Activated CD8-positive, alpha-beta memory T cell treated with anti-CD3 and anti-CD28 coated beads for 4 hours (primary cell): ENCODE measurements around the gene NUDT6.
"Not testable (repeated sequence)": the region's sequence is repeated elsewhere in the genome, so short reads cannot be mapped to it uniquely, and the experiment has no call there.

Experiments used
- DNase-seq, 2 donors: peaks; one replicate each; pipeline ENCODE4 v3.0.0-alpha.2; 2020; ENCODE audit warnings: low read depth in 2 of 2

Gene NUDT6, protein sequence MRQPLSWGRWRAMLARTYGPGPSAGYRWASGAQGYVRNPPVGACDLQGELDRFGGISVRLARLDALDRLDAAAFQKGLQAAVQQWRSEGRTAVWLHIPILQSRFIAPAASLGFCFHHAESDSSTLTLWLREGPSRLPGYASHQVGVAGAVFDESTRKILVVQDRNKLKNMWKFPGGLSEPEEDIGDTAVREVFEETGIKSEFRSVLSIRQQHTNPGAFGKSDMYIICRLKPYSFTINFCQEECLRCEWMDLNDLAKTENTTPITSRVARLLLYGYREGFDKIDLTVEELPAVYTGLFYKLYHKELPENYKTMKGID

DNA sequence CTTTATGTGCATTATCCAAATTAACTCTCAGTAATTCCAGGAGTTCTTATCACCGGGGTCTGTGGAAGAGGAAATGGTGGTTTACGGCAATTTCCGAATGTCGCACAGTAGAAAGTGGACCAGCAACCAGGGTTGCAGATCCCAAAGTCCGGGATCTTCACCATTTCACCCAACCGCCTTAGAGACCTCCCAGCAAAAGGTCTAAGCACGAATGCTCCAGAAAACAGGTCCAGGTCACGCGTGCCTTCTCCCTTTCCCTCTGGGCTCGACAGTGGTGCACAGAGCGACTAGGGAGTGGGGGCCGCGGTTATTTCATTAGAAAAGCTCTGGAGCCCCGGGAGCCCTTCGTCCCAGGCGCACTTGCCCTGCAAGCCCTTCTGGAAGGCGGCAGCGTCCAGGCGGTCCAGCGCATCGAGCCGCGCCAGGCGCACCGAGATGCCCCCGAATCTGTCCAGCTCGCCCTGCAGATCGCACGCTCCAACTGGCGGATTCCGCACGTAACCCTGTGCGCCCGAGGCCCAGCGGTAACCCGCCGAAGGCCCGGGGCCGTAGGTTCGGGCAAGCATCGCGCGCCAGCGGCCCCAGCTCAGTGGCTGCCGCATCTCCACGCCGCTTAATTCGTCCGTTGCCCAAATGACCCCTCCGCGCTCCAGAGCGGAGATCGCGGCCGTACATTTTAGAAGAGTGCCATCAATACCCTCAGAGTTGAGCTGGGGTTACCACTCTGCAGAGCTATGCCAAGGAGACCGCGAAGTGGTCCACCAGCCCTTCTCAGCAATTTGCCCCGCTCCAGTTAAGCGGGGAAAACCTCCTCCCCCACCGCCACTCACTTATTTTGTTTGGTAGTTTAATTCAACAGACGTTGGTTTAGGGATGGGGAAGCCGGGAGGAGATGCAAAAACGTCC lies at the start of gene NUDT6:
Gene NUDT6 (minus strand): TSS at position 627 of the 906 bp plus-strand sequence. CDS start 25 bp downstream, at position 602.
- DNase-seq: peak in 1 of 2 donors; percentile 0

DNA sequence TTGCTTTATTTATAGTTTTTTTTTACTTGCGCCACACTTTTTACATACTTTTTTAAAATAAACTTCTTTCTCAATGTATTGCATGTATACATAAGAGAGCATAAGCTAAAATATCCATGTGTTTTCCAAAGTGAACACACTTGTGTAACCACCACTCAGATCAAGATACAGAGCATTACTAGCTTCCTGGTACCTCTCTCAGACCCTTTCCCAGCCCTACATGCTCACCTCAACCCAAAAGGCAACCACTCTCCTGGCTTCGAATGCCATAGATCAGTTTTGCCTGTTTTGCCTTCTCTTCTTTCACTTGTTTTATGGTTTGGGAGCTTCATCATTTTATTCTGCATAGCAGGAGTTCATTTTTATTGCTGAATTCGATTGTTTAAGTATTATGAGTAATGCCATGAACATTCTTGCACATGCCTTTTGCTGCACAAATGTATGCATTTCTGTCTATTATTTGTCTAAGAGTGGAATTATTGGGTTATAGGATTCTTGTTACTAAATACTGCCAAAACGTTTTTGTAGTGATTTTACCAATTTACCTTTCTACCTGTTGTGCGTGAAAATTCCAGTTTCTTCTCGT lies 45.9 kb upstream of the NUDT6 start:
- DNase-seq: no peak

DNA sequence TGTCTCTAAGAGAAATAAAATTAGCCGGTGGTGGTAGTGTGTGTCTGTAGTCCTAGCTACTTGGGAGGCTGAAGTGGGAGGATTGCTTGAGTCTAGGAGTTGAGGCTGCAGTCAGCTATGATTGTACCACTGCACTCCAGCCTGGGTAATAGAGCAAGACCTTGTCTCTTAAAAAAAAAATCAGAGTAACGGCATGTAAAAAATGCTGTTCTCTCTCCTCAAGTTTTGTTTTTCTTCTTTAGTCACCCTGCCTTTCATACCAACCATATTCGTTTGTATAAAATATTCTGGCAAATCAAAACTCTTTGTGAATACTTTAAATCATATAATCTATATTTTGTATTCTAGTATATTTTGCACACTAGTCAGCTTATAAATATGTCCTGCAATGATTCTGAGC lies 44.8 kb upstream of the NUDT6 start:
- no peak for DNase-seq

DNA sequence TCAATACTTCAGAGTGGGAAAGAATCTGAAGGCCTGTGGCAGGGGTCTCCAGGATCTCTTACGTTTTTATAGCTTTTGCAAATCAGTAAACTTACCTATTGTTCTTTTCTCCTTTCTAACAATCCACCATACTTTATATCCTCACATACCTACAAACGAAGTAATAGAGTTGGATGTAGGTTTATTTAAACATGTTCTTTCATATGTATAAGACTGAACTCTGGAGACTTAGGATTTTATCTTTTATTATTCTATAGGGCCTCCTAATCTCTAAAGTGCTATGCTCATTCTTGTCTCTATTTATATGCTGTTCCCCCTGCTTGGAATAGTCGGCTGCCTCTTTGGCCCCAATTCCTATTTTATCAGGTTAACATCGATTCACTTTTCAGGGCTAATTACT lies 43.8 kb upstream of the NUDT6 start:
- DNase-seq: no peak

DNA sequence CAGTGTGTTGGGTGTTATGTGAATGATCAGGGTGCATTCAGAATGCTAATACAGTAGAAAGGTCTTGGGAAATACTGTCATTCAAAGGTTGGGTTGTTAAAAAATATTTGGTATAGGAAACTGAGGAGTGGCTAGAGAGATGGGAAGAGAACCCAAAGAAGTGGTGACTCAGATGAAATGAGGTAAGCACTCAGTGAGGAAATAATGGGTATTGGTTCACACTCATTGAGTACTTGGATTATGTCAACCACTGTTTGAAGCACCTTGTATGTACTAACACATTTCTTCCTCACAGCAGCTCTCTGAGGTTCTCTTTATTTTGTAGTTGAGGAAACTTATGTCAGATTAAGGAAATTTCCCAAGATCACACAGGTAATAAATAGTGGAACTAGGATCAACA lies 40.8 kb upstream of the NUDT6 start:
- no peak for DNase-seq

DNA sequence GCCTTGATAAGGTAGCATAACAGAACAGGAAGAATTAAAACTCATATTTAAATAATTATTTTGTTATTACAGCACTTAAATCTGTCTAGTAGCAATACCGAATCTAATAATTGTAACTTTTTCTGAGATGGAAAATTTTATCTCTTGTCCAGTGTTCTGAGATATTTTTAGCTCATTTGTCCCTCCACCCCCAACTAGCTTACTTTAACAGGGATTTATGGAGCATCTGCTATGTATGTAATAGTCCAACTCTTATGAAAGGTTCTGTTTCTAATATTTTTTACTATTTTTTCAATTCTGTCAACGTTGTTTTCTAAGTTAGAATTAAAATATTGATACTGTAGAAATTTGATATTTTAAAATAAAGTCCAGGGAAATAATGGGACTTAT lies 38.2 kb upstream of the NUDT6 start:
- no peak for DNase-seq

DNA sequence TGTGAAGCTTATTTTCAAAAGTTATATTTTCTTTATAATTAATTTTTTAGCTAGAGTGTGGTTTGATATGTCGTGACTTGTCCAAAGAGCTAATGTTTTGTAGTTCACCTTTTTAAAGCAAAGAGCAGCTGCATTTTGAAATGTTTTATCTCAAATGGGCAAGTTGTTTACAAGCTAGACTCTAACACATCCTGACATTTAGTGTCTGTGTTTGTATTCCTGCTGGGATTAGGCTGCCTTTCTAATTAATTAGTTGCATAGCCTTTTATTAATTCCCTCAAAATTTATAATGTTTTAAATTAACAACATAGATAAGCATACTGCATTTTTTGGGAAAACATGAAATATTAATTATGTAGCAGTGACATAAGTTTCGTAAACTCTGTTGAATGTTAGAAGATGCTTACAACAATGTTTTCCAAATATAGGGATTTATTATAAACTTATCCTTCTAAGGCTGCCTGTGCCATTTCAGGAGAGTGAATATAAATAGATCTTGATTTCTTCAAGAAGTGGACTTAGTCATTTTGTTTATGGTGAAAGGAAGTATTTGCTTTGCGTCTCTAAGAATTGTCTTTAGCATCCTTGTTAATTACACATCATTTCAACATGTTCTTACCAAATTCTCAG lies 37.7 kb upstream of the NUDT6 start:
- no peak for DNase-seq

DNA sequence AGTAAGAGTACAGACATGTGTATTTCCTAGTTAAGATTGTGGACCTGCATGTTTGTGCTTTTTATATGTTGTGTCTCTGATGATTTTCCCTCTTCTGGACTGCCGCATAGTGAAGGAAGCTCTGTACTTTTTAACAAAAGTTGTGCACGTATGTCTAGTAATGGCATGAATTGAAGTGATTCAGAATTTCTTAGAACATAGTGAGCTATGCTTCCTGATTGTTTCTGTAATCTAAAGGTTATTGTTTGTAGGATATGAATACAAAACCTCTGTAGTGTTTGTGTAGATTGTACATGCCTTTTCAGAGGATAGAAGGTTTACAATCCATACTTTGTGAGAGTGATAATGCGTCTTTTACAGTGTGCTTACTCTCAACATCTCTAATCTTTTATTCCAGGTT lies 37.0 kb upstream of the NUDT6 start:
- no peak for DNase-seq

DNA sequence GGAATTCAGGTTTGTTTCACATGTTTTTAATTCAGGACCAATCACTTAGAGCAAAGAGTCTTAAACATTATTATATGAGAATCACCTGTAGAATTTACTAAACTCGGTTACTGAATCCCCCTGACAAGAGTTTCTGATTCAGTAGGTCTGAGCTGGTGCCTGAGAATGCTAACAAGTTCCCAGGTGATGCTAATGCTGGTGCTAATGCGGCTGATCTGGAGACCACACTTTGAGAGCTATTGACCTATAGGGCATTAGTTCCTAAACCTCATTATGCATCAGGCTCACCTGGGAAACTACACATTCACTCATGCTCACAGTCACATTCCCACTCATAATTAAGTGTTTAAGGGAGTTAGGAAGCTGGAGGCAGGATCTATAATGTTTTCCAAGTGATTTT lies 36.1 kb upstream of the NUDT6 start:
- no peak for DNase-seq

DNA sequence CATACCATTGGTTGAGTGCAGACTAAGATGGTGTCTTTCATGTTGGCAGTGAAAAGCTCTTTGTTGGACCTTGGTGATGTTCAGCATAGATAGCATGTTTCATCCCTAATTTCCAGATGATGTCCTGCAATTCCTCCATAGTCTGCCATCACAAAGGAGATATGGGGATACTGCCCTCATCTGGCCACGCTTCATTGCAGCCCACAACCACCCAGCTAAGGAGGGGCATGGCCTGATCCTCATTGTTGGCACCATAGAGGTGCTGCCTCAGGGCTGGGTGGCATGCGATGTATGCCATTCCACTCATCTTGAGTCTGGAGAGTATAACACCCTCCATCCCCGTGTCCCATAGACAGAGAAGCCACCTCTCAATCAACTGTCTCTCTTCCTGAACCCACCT lies 31.5 kb upstream of the NUDT6 start:
- DNase-seq: no peak

DNA sequence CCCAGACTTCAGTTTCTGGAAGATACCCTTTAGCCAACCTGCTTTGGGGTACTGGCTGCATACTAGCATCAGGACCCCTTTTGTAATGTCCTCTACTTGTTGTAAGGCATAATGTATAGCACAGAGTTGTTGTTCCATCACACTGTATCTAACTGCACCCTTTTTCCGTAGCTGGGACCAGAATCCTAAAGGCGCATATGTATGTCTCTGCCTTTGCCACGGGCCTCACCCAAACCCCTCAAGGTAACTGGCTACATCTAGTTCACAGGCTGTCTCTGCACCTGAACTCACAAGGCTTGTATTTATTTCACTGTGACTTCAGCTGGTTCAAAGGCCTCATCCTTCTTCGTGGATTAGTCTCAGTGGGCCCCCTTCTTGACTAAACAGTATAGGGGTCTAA lies 29.6 kb upstream of the NUDT6 start:
- no peak for DNase-seq

DNA sequence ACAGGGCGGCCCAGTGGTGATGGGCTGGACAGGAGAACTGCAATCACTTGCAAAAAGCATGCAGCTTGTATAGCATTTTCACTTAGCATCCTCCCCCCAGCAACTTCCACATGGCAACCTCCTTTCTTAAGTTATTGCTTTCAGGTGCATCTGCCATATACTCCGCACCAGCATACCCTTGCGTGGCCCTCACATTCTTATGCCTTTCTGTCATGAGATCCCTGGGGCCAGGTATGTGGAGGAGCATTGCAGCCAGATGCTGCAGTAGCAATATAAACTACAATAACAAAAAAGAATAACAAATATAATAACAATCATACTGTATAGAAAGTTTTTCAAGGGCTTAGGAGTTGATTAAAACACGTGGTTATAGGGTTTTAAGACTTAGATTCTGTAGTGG lies 26.3 kb upstream of the NUDT6 start:
- DNase-seq: no peak

DNA sequence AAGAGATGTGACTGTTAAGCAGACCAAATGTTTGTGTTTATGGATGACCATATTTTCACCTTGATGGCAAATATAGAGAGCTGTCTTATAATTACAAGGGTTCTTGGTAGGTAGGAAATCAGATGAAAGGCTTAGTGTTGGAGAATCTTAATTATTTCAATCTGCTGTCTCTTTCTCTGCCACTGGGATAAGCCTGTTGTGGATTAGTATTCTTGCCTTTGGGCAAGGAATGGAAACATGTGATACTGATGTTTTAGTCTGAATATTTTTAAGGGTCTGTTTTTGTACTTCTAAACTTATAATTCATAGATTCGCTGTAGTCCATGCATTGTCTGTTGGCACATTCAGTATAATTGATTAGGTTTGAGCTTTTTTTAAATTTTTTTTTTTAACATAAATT lies 23.7 kb upstream of the NUDT6 start:
- DNase-seq: no peak

DNA sequence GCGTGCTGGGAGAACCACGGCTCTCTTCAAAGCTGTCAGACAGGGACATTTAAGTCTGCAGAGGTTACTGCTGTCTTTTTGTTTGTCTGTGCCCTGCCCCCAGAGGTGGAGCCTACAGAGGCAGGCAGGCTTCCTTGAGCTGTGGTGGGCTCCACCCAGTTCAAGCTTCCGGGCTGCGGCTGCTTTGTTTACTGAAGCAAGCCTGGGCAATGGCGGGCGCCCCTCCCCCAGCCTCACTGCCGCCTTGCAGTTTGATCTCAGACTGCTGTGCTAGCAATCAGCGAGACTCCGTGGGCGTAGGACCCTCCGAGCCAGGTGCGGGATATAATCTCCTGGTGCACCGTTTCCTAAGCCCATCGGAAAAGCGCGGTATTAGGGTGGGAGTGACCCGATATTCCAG lies 22.7 kb upstream of the NUDT6 start:
- not testable (repeated sequence) for DNase-seq

DNA sequence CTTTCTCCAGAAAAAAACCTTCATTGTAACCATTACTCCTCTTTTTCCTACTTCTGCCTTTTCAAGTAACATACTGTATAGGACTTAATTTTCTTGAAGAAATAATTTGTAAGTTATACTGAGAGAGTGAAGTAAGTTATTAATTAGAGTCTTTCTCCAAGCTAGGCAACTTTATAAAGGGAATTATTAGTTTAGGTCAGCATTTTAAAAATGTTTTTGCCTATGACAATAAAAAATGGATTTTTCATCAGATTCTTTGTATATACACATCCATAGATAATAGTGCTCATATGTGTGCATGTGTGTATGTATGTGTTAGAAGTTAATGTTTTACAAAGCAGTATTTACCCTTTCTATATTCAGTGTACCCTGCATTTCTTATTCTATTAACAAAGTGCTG lies 10.4 kb upstream of the NUDT6 start:
- DNase-seq: no peak

DNA sequence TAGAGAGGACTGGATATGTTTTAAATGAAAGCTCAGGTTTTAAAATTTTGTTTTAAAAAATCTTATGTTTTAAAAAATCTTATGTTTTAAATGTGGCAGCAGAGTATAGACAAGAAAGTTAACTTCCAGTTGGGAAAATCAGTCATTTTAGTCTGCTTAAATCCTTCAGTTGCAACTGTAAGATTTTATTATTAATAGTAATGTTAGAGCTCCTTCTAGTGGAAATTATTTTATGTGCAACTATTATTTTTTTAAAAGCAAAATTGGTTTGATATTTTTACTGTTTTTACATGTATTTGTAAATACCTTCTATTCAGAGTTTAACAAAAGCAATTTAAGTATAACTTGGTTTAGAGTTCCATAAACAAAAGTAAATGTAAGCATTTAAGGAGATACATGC lies 8.5 kb upstream of the NUDT6 start:
- DNase-seq: no peak

DNA sequence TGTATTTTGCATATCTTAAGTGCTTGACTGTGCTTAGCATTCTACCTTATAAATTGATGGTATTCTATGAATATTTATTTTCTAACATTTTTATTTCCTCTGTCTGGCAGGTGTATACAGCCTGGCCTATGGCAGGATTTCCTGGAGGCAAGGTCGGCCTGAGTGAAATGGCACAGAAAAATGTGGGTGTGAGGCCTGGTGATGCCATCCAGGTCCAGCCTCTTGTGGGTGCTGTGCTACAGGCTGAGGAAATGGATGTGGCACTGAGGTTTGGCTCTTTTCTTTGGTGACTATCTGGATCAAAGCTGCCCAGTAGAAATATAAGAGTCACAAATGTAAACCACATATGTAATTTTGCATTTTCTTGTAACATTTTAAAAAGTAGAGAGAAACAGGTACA lies 6.5 kb upstream of the NUDT6 start:
- no peak for DNase-seq

DNA sequence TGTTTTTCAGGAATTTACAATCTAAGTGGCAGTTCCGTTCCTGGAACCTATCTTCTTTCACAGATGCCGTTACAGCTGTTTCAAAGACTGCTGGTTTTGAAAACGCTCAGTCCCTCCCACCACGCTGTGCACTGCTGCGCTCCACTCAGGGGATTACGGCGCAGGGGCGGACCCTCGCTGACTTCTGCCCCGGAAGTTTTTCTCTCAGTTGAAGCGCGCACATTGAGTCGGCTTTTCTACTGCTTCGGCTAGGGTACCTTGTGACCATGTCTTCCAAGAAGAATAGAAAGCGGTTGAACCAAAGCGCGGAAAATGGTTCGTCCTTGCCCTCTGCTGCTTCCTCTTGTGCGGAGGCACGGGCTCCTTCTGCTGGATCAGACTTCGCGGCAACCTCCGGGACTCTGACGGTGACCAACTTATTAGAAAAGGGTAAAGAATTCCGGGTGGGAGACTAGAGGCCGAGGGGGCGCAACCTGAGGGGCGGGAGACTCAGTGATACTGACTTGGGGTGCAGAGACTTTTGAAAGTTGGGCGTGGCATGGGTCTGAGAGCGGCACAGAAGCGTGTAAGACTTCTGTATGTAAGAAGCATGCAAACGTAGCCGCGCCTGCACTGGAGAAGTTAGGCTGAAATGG lies 597 bp upstream of the NUDT6 start:
- peak; percentile 61 to 73 for DNase-seq

DNA sequence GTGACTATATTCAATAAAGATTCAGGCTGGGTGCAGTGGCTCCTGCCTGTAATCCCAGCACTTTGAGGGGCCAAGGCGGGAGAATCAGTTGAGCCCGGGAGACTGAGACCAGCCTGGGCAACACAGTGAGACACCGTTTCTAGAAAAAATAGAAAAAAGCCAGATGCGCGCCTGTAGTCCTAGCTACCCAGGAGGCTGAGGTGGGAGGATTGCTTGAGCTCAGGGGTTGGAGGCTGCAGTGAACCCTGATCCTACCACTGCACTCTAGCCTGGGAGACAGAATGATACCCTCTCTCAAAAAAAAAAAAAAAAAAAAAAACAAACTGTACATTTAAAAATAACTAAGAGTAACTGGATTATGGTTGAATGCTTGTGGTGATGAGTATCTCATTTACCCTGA lies 1.1 kb downstream of the NUDT6 start:
- no peak for DNase-seq

DNA sequence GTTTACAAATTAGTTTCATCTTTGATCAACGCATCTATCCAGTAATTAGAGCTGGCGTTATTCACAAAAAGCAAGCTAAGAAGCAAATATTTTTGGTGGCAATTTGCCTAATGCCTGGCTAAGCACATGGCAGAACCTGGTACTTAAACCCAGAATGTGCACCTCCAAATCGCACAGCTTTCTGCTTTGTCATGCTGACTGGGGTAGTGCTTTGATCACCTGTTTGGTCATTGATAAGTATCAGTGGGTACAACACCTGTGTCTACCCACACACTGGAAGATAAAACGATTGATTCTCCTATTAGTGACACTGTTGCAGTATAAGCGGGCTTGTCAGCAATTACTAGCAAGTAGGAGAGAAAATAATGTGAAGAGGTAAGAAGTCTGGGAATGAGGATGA lies 1.9 kb downstream of the NUDT6 start:
- no peak for DNase-seq

DNA sequence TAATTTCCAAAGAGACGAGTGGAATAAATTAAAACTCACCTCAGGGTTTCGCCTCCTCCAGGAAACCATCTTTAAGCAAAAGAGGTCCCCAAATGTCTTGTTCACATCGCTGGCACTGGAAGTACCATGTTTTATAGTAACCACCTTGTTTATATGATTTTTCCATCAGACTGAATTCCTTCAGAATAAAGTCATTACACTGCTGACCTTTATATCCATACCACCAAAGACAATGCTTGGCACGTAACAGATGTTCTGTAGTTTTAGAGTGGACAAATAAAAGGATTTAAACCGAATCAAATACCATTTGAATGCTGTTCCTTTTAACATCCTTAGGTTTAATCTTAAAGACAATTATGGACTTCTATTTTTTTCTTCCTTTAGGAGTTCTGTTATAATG lies 4.7 kb downstream of the NUDT6 start:
- no peak for DNase-seq

DNA sequence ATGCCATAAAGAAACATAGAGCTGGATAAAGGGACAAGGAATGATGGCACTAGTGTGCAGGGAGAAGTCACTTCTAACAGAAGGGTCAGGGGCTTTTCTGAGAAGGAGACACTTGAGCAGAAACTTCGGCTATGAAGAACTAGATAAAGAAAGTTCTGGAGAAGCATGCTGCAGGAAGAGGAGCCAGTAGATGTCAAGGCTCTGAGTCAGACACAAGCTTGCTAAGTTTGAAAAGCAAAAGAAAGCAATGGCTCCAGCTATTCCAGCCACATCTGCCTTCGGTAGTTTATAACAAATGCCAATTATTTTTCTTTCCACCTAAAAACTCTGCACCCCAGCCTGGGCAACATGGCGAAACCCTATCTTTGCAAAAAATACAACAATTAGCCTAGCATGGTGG lies 7.5 kb downstream of the NUDT6 start:
- DNase-seq: no peak
